DMS114 treated with DMSO at 0.1 percent for 48 hours (cell line): Measurements from ENCODE around the gene BMP8B.
"Not testable (repeated sequence)": the region's sequence is repeated elsewhere in the genome, so short reads cannot be mapped to it uniquely, and the experiment has no call there.

Experiments
- DNase-seq: peaks from one replicate; lab custom pipeline; 2025; ENCODE audit not compliant: unreplicated experiment; lab: John Stamatoyannopoulos, UW

The BMP8B gene

GRCh38 chr1:39816415-39817090 lies 27.9 kb upstream of the BMP8B start:
- DNase-seq = peak; percentile 65

GRCh38 chr1:39812913-39813312 lies 24.2 kb upstream of the BMP8B start:
- DNase-seq = no peak

- DNase-seq = no peak
Measured at GRCh38 chr1:39808784-39809517, 20.3 kb upstream of the BMP8B start.

GRCh38 chr1:39805385-39805784 lies 16.7 kb upstream of the BMP8B start:
- DNase-seq = no peak

GRCh38 chr1:39802496-39803260 lies 14.0 kb upstream of the BMP8B start:
- no peak for DNase-seq

- no peak for DNase-seq
Measured at GRCh38 chr1:39800471-39800835, 11.8 kb upstream of the BMP8B start.

- no peak for DNase-seq
Measured at GRCh38 chr1:39799770-39800470, 11.3 kb upstream of the BMP8B start.

- not testable (repeated sequence) for DNase-seq
Measured at GRCh38 chr1:39798859-39799769, 10.4 kb upstream of the BMP8B start.

GRCh38 chr1:39795651-39796050 lies 7.0 kb upstream of the BMP8B start:
- no peak for DNase-seq

GRCh38 chr1:39791838-39792237 lies 3.2 kb upstream of the BMP8B start:
- no peak for DNase-seq

- DNase-seq = no peak
Measured at GRCh38 chr1:39789571-39790110, 976 bp upstream of the BMP8B start.

GRCh38 chr1:39788426-39788757 lies 273 bp downstream of the BMP8B start:
- no peak for DNase-seq

- DNase-seq = not testable (repeated sequence)
Measured at GRCh38 chr1:39787964-39788363, 701 bp downstream of the BMP8B start.

- DNase-seq = no peak
Measured at GRCh38 chr1:39787468-39787867, 1.2 kb downstream of the BMP8B start.

- DNase-seq = not testable (repeated sequence)
Measured at GRCh38 chr1:39787108-39787375, 1.6 kb downstream of the BMP8B start.

- DNase-seq = not testable (repeated sequence)
Measured at GRCh38 chr1:39786303-39787107, 2.2 kb downstream of the BMP8B start.

- not testable (repeated sequence) for DNase-seq
Measured at GRCh38 chr1:39782685-39783084, 6.0 kb downstream of the BMP8B start.

- no peak for DNase-seq
Measured at GRCh38 chr1:39782103-39782502, 6.6 kb downstream of the BMP8B start.

GRCh38 chr1:39781349-39781715 lies 7.3 kb downstream of the BMP8B start:
- DNase-seq = no peak

GRCh38 chr1:39779821-39780220 lies 8.8 kb downstream of the BMP8B start:
- DNase-seq = no peak
